IMR-90 (cell line): ENCODE measurements around the gene TMEM9B. TPM values are rescaled to one million over a fixed set of nuclear protein-coding genes. Genes with fewer than 3 reads are reported as not detected.

Source experiments
- ATAC-seq: fragments of 200-7000 bp; cut with Tn5 transposase; 2 replicates; pipeline ENCODE4 v1.9.1; 2020; ENCODE audit warnings: low read depth, mild to moderate bottlenecking, moderate library complexity
- BruUV-seq: library from RNA; stranded (reverse); fragments of 400-500 nt; replicated peaks from 2 replicates; lab custom pipeline; 2021; lab: Mats Ljungman, UMichigan
- CTCF ChIA-PET: fragments of 300-600 bp; formaldehyde crosslinking; extraction: SDS; loops from one replicate; lab custom pipeline; 2021; ENCODE audit warnings: antibody characterized with exemption; lab: Yijun Ruan, JAX
- POLR2A ChIA-PET: fragments of 300-600 bp; sonication (Branson Sonifier 250); formaldehyde crosslinking; loops from one replicate; lab custom pipeline; 2022; ENCODE audit warnings: antibody characterized with exemption; ENCODE audit not compliant: unreplicated experiment; lab: Charles Lee
- DNase-seq: peaks from one replicate; pipeline ENCODE4 v3.0.0; 2013
- H2AFZ ChIP-seq: replicated peaks from 2 replicates; pipeline ENCODE3; 2013; ENCODE audit warnings: low read length, mild to moderate bottlenecking; ENCODE audit not compliant: poor library complexity
- H2AK5ac ChIP-seq: 2 replicates; pipeline ENCODE4 v1.6.1; 2013; ENCODE audit warnings: low read depth, low read length, inconsistent platforms
- H2AK9ac ChIP-seq: replicated peaks from 2 replicates; pipeline ENCODE3; 2013; ENCODE audit warnings: mild to moderate bottlenecking, low read depth, low read length, moderate library complexity; ENCODE audit not compliant: poor library complexity
- H2BK120ac ChIP-seq: 2 replicates; pipeline ENCODE4 v1.6.1; 2013; ENCODE audit warnings: low read depth, low read length, inconsistent platforms
- H2BK15ac ChIP-seq: 3 replicates; pipeline ENCODE4 v1.6.1; 2013; ENCODE audit warnings: low read depth, low read length, inconsistent platforms
- H2BK20ac ChIP-seq: 2 replicates; pipeline ENCODE4 v1.6.1; 2013; ENCODE audit warnings: low read depth, mild to moderate bottlenecking, inconsistent platforms, low read length, moderate library complexity
- H2BK5ac ChIP-seq: 2 replicates; pipeline ENCODE4 v1.6.1; 2013; ENCODE audit warnings: mild to moderate bottlenecking, low read depth, low read length, inconsistent platforms; ENCODE audit not compliant: poor library complexity, severe bottlenecking
- H3K14ac ChIP-seq: replicated peaks from 2 replicates; pipeline ENCODE4 v1.6.1; 2013; ENCODE audit warnings: low read depth, low read length, inconsistent platforms
- H3K18ac ChIP-seq: 2 replicates; pipeline ENCODE4 v1.6.1; 2013; ENCODE audit warnings: low read depth, low read length, control low read depth
- H3K23ac ChIP-seq: 2 replicates; pipeline ENCODE4 v1.6.1; 2013; ENCODE audit warnings: low read depth, low read length, inconsistent platforms
- H3K27ac ChIP-seq: 2 replicates; pipeline ENCODE4 v1.5.1; 2013; ENCODE audit warnings: mild to moderate bottlenecking, control low read depth, low read length; ENCODE audit not compliant: insufficient read depth
- H3K27me3 ChIP-seq: 2 replicates; pipeline ENCODE4 v1.6.1; 2013; ENCODE audit warnings: low read length; ENCODE audit not compliant: control insufficient read depth, insufficient read depth
- H3K36me3 ChIP-seq: 2 replicates; pipeline ENCODE4 v1.6.1; 2013; ENCODE audit warnings: low read length, mixed read lengths; ENCODE audit not compliant: control insufficient read depth, insufficient read depth
- H3K4ac ChIP-seq: 2 replicates; pipeline ENCODE4 v1.6.1; 2013; ENCODE audit warnings: low read depth, low read length, inconsistent platforms
- H3K4me1 ChIP-seq: 2 replicates; pipeline ENCODE4 v1.6.1; 2013; ENCODE audit warnings: low read length, mixed read lengths; ENCODE audit not compliant: control insufficient read depth, insufficient read depth
- H3K4me2 ChIP-seq: 2 replicates; pipeline ENCODE4 v1.6.1; 2013; ENCODE audit warnings: low read depth, mild to moderate bottlenecking, control low read depth, low read length, moderate library complexity
- H3K4me3 ChIP-seq: 2 replicates; pipeline ENCODE4 v1.5.1; 2013; ENCODE audit warnings: low read depth, mild to moderate bottlenecking, control low read depth, low read length, moderate library complexity; ENCODE audit not compliant: insufficient read depth
- H3K56ac ChIP-seq: 2 replicates; pipeline ENCODE4 v1.6.1; 2013; ENCODE audit warnings: low read length, inconsistent platforms; ENCODE audit not compliant: insufficient read depth; ENCODE audit errors: extremely low read depth
- H3K79me1 ChIP-seq, 2 experiments: 2 replicates each; pipeline ENCODE4 v1.6.1; 2013; ENCODE audit warnings: low read length in 2 of 2, inconsistent platforms in 1 of 2, low read depth in 1 of 2
- H3K9ac ChIP-seq: 2 replicates; pipeline ENCODE4 v1.6.1; 2013; ENCODE audit warnings: low read depth, low read length, control low read depth
- H3K9me1 ChIP-seq: 2 replicates; pipeline ENCODE4 v1.6.1; 2013; ENCODE audit warnings: low read length, inconsistent platforms; ENCODE audit not compliant: insufficient read depth
- H3K9me3 ChIP-seq: 2 replicates; pipeline ENCODE4 v1.6.1; 2013; ENCODE audit warnings: low read length; ENCODE audit not compliant: control insufficient read depth, insufficient read depth
- H4K20me1 ChIP-seq: 2 replicates; pipeline ENCODE4 v1.6.1; 2013; ENCODE audit warnings: low read length, inconsistent platforms; ENCODE audit not compliant: insufficient read depth
- H4K5ac ChIP-seq: 2 replicates; pipeline ENCODE4 v1.6.1; 2013; ENCODE audit warnings: mild to moderate bottlenecking, low read depth, low read length, control low read depth
- H4K8ac ChIP-seq, 2 experiments: 2 replicates each; pipeline ENCODE4 v1.6.1; 2013; ENCODE audit warnings: low read depth in 2 of 2, low read length in 2 of 2, control low read depth in 1 of 2, inconsistent platforms in 1 of 2
- H4K91ac ChIP-seq: 2 replicates; pipeline ENCODE4 v1.6.1; 2013; ENCODE audit warnings: low read depth, low read length, inconsistent platforms; ENCODE audit not compliant: insufficient read depth
- BHLHE40 ChIP-seq: fragments of 150-350 bp; IDR thresholded peaks from 2 replicates; pipeline ENCODE4 v1.6.1; 2016; ENCODE audit warnings: mild to moderate bottlenecking, low read depth, low read length
- CEBPB ChIP-seq: IDR thresholded peaks from 2 replicates; pipeline ENCODE4 v1.6.1; 2012; ENCODE audit warnings: low read depth, low read length, improper control_type of control experiment
- CHD1 ChIP-seq: IDR thresholded peaks from 2 replicates; pipeline ENCODE4 v1.6.1; 2012; ENCODE audit warnings: low read depth, low read length, improper control_type of control experiment
- ELK1 ChIP-seq: fragments of 150-350 bp; IDR thresholded peaks from 2 replicates; pipeline ENCODE4 v1.6.1; 2016; ENCODE audit warnings: low read depth, mild to moderate bottlenecking, low read length, moderate library complexity, borderline replicate concordance
- FOS ChIP-seq: fragments of 150-350 bp; IDR thresholded peaks from 2 replicates; pipeline ENCODE4 v1.6.1; 2016; ENCODE audit warnings: low read depth, low read length
- MAFK ChIP-seq: IDR thresholded peaks from 2 replicates; pipeline ENCODE4 v1.6.1; 2012; ENCODE audit warnings: low read depth, low read length, improper control_type of control experiment
- MAZ ChIP-seq: IDR thresholded peaks from 2 replicates; pipeline ENCODE4 v1.6.1; 2012; ENCODE audit warnings: low read depth, mild to moderate bottlenecking, low read length, improper control_type of control experiment, moderate library complexity, borderline replicate concordance
- MXI1 ChIP-seq: IDR thresholded peaks from 2 replicates; pipeline ENCODE4 v1.6.1; 2012; ENCODE audit warnings: low read depth, mild to moderate bottlenecking, low read length, moderate library complexity, borderline replicate concordance
- NFE2L2 ChIP-seq: fragments of 150-350 bp; IDR thresholded peaks from 2 replicates; pipeline ENCODE4 v1.6.1; 2016; ENCODE audit warnings: low read depth, mild to moderate bottlenecking, low read length
- POLR2A ChIP-seq: IDR thresholded peaks from 2 replicates; pipeline ENCODE4 v1.6.1; 2012; ENCODE audit warnings: mild to moderate bottlenecking, low read depth, low read length
- RAD21 ChIP-seq: IDR thresholded peaks from 2 replicates; pipeline ENCODE4 v1.6.1; 2012; ENCODE audit warnings: low read length, improper control_type of control experiment
- RCOR1 ChIP-seq: IDR thresholded peaks from 2 replicates; pipeline ENCODE4 v1.6.1; 2012; ENCODE audit warnings: mild to moderate bottlenecking, low read length, improper control_type of control experiment; ENCODE audit not compliant: insufficient replicate concordance
- RFX5 ChIP-seq: IDR thresholded peaks from 2 replicates; pipeline ENCODE4 v1.8.0; 2012; ENCODE audit warnings: low read depth, mild to moderate bottlenecking, low read length, moderate library complexity
- WGBS, 2 experiments: methylation state at CpG; one replicate each; pipeline versions ENCODE4 v1.1.5 to v1.1.7; 2013; ENCODE audit warnings: missing lambda C conversion rate in 2 of 2; ENCODE audit not compliant: insufficient read length in 1 of 2; ENCODE audit errors: extremely low coverage in 2 of 2; 5-methylcytosine and 5-hydroxymethylcytosine counted together
- dilution Hi-C: fragments of 300-500 bp; cut with HindIII; formaldehyde crosslinking; loops from one replicate; pipeline ENCODE4 v1.14.3; 2018; ENCODE audit warnings: low sequenced_read_pairs; ENCODE audit not compliant: unreplicated experiment
- in situ Hi-C: fragments of 300-500 bp; cut with MboI; formaldehyde crosslinking; loops from 3 replicates; pipeline ENCODE4 v1.14.3; 2019; ENCODE audit warnings: low sequenced_read_pairs, inconsistent platforms, mixed read lengths
- intact Hi-C: fragments of 100-400 bp; cut with micrococcal nuclease; formaldehyde crosslinking; loops from 2 replicates; pipeline ENCODE4 v1.10.0; 2022
- polyA plus RNA-seq, 3 experiments: library from polyadenylated mRNA; depleted of rRNA; stranded (reverse); fragments of >200 nt; gene quantifications; 2 replicates each; pipeline ENCODE4 v1.2.3, GENCODE V29; 2012; ENCODE audit warnings: low replicate concordance in 1 of 3
- total RNA-seq: library from RNA; depleted of rRNA; stranded (reverse); fragments of >200 nt; gene quantifications from 2 replicates; pipeline ENCODE4 v1.2.3, GENCODE V29; 2012
- TF ChIP-seq, protein P1 (sequence below): conservative IDR thresholded peaks from 2 replicates; pipeline ENCODE4 v1.5.1; 2012; ENCODE audit warnings: mild to moderate bottlenecking, low read depth, low read length, improper control_type of control experiment

TMEM9B gene
- total and polyA plus RNA-seq, 2 of the 4 experiments (the other 2 are of a cell fraction) = 24.6 to 25.6 TPM

DNA sequence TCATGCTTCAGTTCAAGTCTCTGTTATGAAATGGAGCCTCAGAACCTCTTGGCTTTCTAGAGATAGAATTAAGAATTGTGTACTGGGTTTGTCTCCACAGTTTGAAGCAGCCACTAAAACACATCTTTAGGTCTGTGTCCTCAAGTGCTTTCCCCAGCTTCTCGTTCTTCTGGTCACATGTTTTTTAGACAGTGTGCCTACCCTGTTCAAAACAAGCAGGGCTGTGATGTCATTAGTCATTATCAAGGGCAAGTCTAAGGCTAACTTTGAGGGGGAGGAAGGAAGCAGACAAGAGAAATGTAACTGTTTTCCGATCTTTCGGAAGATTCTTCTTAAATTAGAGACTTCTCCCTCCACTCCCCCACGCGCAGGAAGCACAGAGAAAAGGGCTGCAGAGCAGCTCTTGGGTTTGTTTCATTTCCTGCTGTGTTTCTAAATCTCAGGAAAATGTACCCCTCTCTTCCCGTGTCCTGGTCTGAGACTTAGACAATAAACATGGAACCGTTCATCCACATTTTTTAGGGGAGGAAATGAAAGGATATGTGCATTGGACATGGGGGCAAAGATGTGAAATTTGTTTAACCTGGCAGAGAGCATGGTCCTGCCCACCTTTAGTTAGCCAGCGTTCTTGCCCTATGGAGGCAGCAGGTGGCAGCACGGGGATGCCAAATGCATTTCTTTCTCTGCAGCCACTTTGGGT, 50.1 kb downstream of the TMEM9B start:
- peak overlapping the region; percentile 21; the same call in 1 of the 2 replicates for H3K56ac ChIP-seq
- H3K18ac ChIP-seq = peak overlapping the region; percentile 28
- H3K4me1 ChIP-seq = peaks cover 22% of the 10 kb centered on the region
- dilution Hi-C loops = no loop called here
- H3K27ac ChIP-seq = peak overlapping the region; percentile 73; the same call in 1 of the 2 replicates
- peak overlapping the region in 1 of 2 experiments; percentile 26; a peak in 1 of 4 replicates for H4K8ac ChIP-seq
- BruUV-seq = no TSS peak
- H2AK9ac ChIP-seq = no peak overlapping the region
- ChIA-PET POLR2A (interaction anchor here (2.0 kb wide), 1 partner anchor 45 kb away, joined by 4 read pairs; no protein-coding TSS in a partner anchor), CTCF (interaction anchor here (0.5 to 1.8 kb wide), 6 partner anchors 27 to 223 kb away, joined by 3 to 6 read pairs (median 3); a partner anchor contains a TSS)
- 0 out of 2 replicates have a peak overlapping the region, but pooled peaks have one; percentile 21 for H4K5ac ChIP-seq
- H3K4me2 ChIP-seq = peak overlapping the region; percentile 82
- H3K23ac ChIP-seq = peak overlapping the region; percentile 66; the same call in 1 of the 2 replicates
- H3K14ac ChIP-seq = peak overlapping the region; percentile 24; the same call in 1 of the 2 replicates
- peak overlapping the region; percentile 9 for H4K91ac ChIP-seq
- peak overlapping the region; percentile 22; the same call in 1 of the 2 replicates for H2BK20ac ChIP-seq
- peak overlapping the region; percentile 67; the same call in 1 of the 2 replicates for H2AK5ac ChIP-seq
- no peak overlapping the region for H3K4me3 ChIP-seq
- WGBS, 2 experiments = no CpG with 5 or more reads among the region's 9 CpGs
- peak overlapping the region; percentile 44; the same call in 1 of the 2 replicates for H2BK120ac ChIP-seq
- DNase-seq (peak; percentile 39), ATAC-seq (no peak)
- peaks cover 3% of the 10 kb centered on the region; the same call in 1 of the 2 replicates for H4K20me1 ChIP-seq
- intact Hi-C loops = loop anchor here (1.0 to 10.0 kb wide), 5 partner anchors 87 to 593 kb away; a partner anchor contains a TSS
- peak overlapping the region; percentile 51; the same call in 1 of the 2 replicates for H3K4ac ChIP-seq
- no peak overlapping the region for H2AFZ ChIP-seq
- in situ Hi-C loops = loop anchor here (5.0 kb wide), 1 partner anchor 43 kb away; no protein-coding TSS in a partner anchor
- peaks cover 35 to 58% of the 10 kb centered on the region in 2 experiments for H3K79me1 ChIP-seq
- peak overlapping the region; percentile 69 for H3K9ac ChIP-seq
- H3K27me3 ChIP-seq = no peaks in the 10 kb centered on the region
- H2BK5ac ChIP-seq = peak overlapping the region; percentile 59
- H3K9me1 ChIP-seq = peaks cover 19% of the 10 kb centered on the region; the same call in 1 of the 2 replicates
- H3K36me3 ChIP-seq = peaks cover 14% of the 10 kb centered on the region
- no peaks in the 10 kb centered on the region for H3K9me3 ChIP-seq
- peak overlapping the region; percentile 38; the same call in 2 of the 3 replicates for H2BK15ac ChIP-seq
- TF ChIP-seq RCOR1 (no peak), RAD21 (peak; percentile 85), FOS (no peak), MAFK (no peak), CEBPB (no peak), RFX5 (no peak), CHD1 (no peak), MAZ (no peak), POLR2A (no peak), ELK1 (no peak), BHLHE40 (no peak), MXI1 (no peak), NFE2L2 (no peak)
- TF ChIP-seq, protein P1, sequence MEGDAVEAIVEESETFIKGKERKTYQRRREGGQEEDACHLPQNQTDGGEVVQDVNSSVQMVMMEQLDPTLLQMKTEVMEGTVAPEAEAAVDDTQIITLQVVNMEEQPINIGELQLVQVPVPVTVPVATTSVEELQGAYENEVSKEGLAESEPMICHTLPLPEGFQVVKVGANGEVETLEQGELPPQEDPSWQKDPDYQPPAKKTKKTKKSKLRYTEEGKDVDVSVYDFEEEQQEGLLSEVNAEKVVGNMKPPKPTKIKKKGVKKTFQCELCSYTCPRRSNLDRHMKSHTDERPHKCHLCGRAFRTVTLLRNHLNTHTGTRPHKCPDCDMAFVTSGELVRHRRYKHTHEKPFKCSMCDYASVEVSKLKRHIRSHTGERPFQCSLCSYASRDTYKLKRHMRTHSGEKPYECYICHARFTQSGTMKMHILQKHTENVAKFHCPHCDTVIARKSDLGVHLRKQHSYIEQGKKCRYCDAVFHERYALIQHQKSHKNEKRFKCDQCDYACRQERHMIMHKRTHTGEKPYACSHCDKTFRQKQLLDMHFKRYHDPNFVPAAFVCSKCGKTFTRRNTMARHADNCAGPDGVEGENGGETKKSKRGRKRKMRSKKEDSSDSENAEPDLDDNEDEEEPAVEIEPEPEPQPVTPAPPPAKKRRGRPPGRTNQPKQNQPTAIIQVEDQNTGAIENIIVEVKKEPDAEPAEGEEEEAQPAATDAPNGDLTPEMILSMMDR = peak; percentile 75
